ENCODE measurements around the gene NHLRC1. TPM values are rescaled to one million over a fixed set of nuclear protein-coding genes. Genes with fewer than 3 reads are reported as not detected.

NHLRC1 gene
- total RNA-seq, 1 experiment from 2014 or later = 2.1 TPM

- no peak for TF ChIP-seq CTCF (IDR thresholded peaks at IDR 0.05; ENCODE audit: insufficient read depth in 1 of 2, low read depth in 1 of 2, low read length in 1 of 2, severe bottlenecking in 1 of 2, unreplicated experiment in 1 of 2)
- POLR2A ChIA-PET = no interaction called here
- no peaks in the 10 kb centered on the region for H3K4me1 ChIP-seq
- H3K27me3 Mint-ChIP-seq (ENCODE audit: insufficient read depth, unreplicated experiment) = no peaks in the 10 kb centered on the region
- H3K4me1 Mint-ChIP-seq (ENCODE audit: low read depth, unreplicated experiment) = no peaks in the 10 kb centered on the region
- no peak for DNase-seq
- CTCF ChIA-PET = no interaction called here
- no peaks in the 10 kb centered on the region for H3K36me3 Mint-ChIP-seq (ENCODE audit: insufficient read depth, unreplicated experiment)
- H3K4me3 Mint-ChIP-seq (ENCODE audit: unreplicated experiment) = no peak overlapping the region
- peaks cover 17% of the 10 kb centered on the region for H3K9me3 Mint-ChIP-seq (ENCODE audit: unreplicated experiment)
- BruUV-seq (replicated peaks) = no TSS peak
- no peaks in the 10 kb centered on the region for H3K36me3 ChIP-seq (ENCODE audit: control insufficient read depth, insufficient read depth, low read length)
- no peak overlapping the region for H3K27ac Mint-ChIP-seq (ENCODE audit: unreplicated experiment)
- H3K4me3 ChIP-seq (ENCODE audit: low read depth, low read length) = no peak overlapping the region
- intact Hi-C loops (cut with micrococcal nuclease; ENCODE audit: unreplicated experiment) = no loop called here
- peaks cover 8% of the 10 kb centered on the region; the same call in 1 of the 2 replicates for H3K9me3 ChIP-seq
- H3K27me3 ChIP-seq (replicated peaks; ENCODE audit: control insufficient read depth, insufficient read depth, low read length) = no peaks in the 10 kb centered on the region
Measured at GRCh38 chr6:18090349-18090786, 32.1 kb downstream of the NHLRC1 start.

- POLR2A ChIA-PET = no interaction called here
Measured at GRCh38 chr6:18088419-18089296, 33.8 kb downstream of the NHLRC1 start.

More at GRCh38 chr6:18088419-18089296, 33.8 kb downstream of the NHLRC1 start:
- BruUV-seq (replicated peaks) = no TSS peak
- H3K36me3 Mint-ChIP-seq (ENCODE audit: insufficient read depth, unreplicated experiment) = no peaks in the 10 kb centered on the region
- Histone ChIP-seq H3K36me3 (ENCODE audit: control insufficient read depth, insufficient read depth, low read length) (no peaks in the 10 kb centered on the region), H3K9me3 (peaks cover 8% of the 10 kb centered on the region; the same call in 1 of the 2 replicates), H3K4me3 (ENCODE audit: low read depth, low read length) (no peak overlapping the region), H3K27me3 (replicated peaks; ENCODE audit: control insufficient read depth, insufficient read depth, low read length) (no peaks in the 10 kb centered on the region), H3K4me1 (no peaks in the 10 kb centered on the region)
- intact Hi-C loops (cut with micrococcal nuclease; ENCODE audit: unreplicated experiment) = loop anchor here (5.0 kb wide), 1 partner anchor 851 kb away; no protein-coding TSS in a partner anchor
- CTCF ChIA-PET = interaction anchor here (0.6 kb wide), 1 partner anchor 46 kb away, joined by 3 read pairs; no protein-coding TSS in a partner anchor
- peaks cover 17% of the 10 kb centered on the region for H3K9me3 Mint-ChIP-seq (ENCODE audit: unreplicated experiment)
- no peak overlapping the region for H3K27ac Mint-ChIP-seq (ENCODE audit: unreplicated experiment)
- no peaks in the 10 kb centered on the region for H3K27me3 Mint-ChIP-seq (ENCODE audit: insufficient read depth, unreplicated experiment)
- no peak overlapping the region for H3K4me3 Mint-ChIP-seq (ENCODE audit: unreplicated experiment)
- TF ChIP-seq CTCF (IDR thresholded peaks at IDR 0.05; ENCODE audit: insufficient read depth in 1 of 2, low read depth in 1 of 2, low read length in 1 of 2, severe bottlenecking in 1 of 2, unreplicated experiment in 1 of 2) = no peak
- DNase-seq = no peak
- H3K4me1 Mint-ChIP-seq (ENCODE audit: low read depth, unreplicated experiment) = no peaks in the 10 kb centered on the region

Measured in Caco-2 (cell line).